Naive thymus-derived CD8-positive, alpha-beta T cell (primary cell): ENCODE measurements around the gene AGFG2. TPM values are rescaled to one million over a fixed set of nuclear protein-coding genes. Genes with fewer than 3 reads are reported as not detected.
"Not testable (repeated sequence)": the region's sequence is repeated elsewhere in the genome, so short reads cannot be mapped to it uniquely, and the experiment has no call there.

Source experiments
- ATAC-seq, 2 donors: fragments of 150-1000 bp; cut with Tn5 transposase in 1 of 2; sonication (Bioruptor Pico), chemical (Tn5 transposase) in 1 of 2; 1 replicate in 1 of 2; 2 replicates in 1 of 2; pipeline ENCODE4 v1.10.0; 2021; ENCODE audit warnings: mild to moderate bottlenecking in 2 of 2, moderate library complexity in 2 of 2
- POLR2A ChIA-PET: fragments of 350-600 bp; sonication (Branson Sonifier 250); formaldehyde crosslinking; loops from one replicate; lab custom pipeline; 2021; ENCODE audit warnings: antibody characterized with exemption; lab: Charles Lee
- DNase-seq, 10 donors: peaks; one replicate each; pipeline versions ENCODE4 v3.0.0 to v3.0.0-alpha.2; 2020 to 2022
- H3K27ac Mint-ChIP-seq, 10 donors: one replicate each; pipeline ENCODE4 v1.8.0; 2020 to 2022; ENCODE audit warnings: mild to moderate bottlenecking in 10 of 10, mixed read lengths in 10 of 10, moderate library complexity in 4 of 10, inconsistent platforms in 1 of 10
- H3K27me3 Mint-ChIP-seq, 5 donors: one replicate each; pipeline ENCODE4 v1.8.0; 2021 to 2022; ENCODE audit warnings: mixed read lengths in 5 of 5
- H3K36me3 Mint-ChIP-seq, 3 donors: one replicate each; pipeline ENCODE4 v1.8.0; 2020 to 2022; ENCODE audit warnings: mixed read lengths in 3 of 3, mild to moderate bottlenecking in 2 of 3, inconsistent platforms in 1 of 3
- H3K4me1 Mint-ChIP-seq, 4 donors: one replicate each; pipeline ENCODE4 v1.8.0; 2021 to 2022; ENCODE audit warnings: mixed read lengths in 4 of 4
- H3K4me3 Mint-ChIP-seq, 10 donors: one replicate each; pipeline ENCODE4 v1.8.0; 2020 to 2022; ENCODE audit warnings: mild to moderate bottlenecking in 10 of 10, mixed read lengths in 10 of 10, moderate library complexity in 6 of 10, inconsistent platforms in 1 of 10
- H3K9me3 Mint-ChIP-seq, 9 donors: one replicate each; pipeline ENCODE4 v1.8.0; 2020 to 2022; ENCODE audit warnings: mixed read lengths in 9 of 9, mild to moderate bottlenecking in 3 of 9, inconsistent platforms in 1 of 9, moderate library complexity in 1 of 9
- polyA plus RNA-seq, 3 donors: library from polyadenylated mRNA; unstranded; fragments of 300-500 nt; fragmentation: Illumina TruSeq; gene quantifications; one replicate each; pipeline ENCODE4 v1.2.3, GENCODE V29; 2021
- total RNA-seq, 8 experiments: library from RNA in 2 of 8; stranded (reverse) in 2 of 8; gene quantifications; one replicate each; pipeline ENCODE4 v1.2.3 and lab custom pipeline; 2021 to 2026

AGFG2 gene
- total and polyA plus RNA-seq, 5 experiments from 2014 or later, result 5.8 to 22.0 (median 13.6) TPM

GRCh38 chr7:100559127-100559526 is 20.1 kb downstream of the AGFG2 start:
- POLR2A ChIA-PET, result interaction anchor here (0.6 to 4.0 kb wide), 13 partner anchors 10 to 90 kb away, joined by 3 to 35 read pairs (median 6); partner anchors contain the start of genes AGFG2, FBXO24, LRCH4 and TSC22D4
- Mint-ChIP-seq H3K27ac (peak overlapping the region in 3 of 10 donors; percentile 12 to 50 (median 34)), H3K4me1 (peaks cover 4 to 17% (median 14%) of the 10 kb centered on the region in 4 donors), H3K36me3 (peaks cover 0 to 44% (median 17%) of the 10 kb centered on the region in 3 donors), H3K9me3 (no peaks in the 10 kb centered on the region), H3K27me3 (no peaks in the 10 kb centered on the region), H3K4me3 (no peak overlapping the region)
- ATAC-seq (no peak), DNase-seq (no peak)

- Mint-ChIP-seq H3K4me3 (peak overlapping the region in 1 of 10 donors; percentile 20), H3K36me3 (peaks cover 0 to 27% (median 9%) of the 10 kb centered on the region in 3 donors), H3K27ac (no peak overlapping the region), H3K9me3 (no peaks in the 10 kb centered on the region), H3K4me1 (peaks cover 7 to 20% (median 18%) of the 10 kb centered on the region in 4 donors), H3K27me3 (no peaks in the 10 kb centered on the region)
- no peak for DNase-seq
- POLR2A ChIA-PET, result interaction anchor here (0.6 to 4.0 kb wide), 6 partner anchors 23 to 393 kb away, joined by 3 to 35 read pairs (median 3); partner anchors contain the start of genes FBXO24, LRCH4 and TSC22D4
- ATAC-seq, result no peak
Measured at GRCh38 chr7:100561491-100562194, 22.6 kb downstream of the AGFG2 start.

- H3K4me3 Mint-ChIP-seq, result peak overlapping the region in 1 of 10 donors; percentile 20
- POLR2A ChIA-PET, result interaction anchor here (0.6 to 4.0 kb wide), 6 partner anchors 23 to 394 kb away, joined by 3 to 35 read pairs (median 3); partner anchors contain the start of genes FBXO24 and LRCH4
- peaks cover 9 to 27% (median 24%) of the 10 kb centered on the region in 4 donors for H3K4me1 Mint-ChIP-seq
- peaks cover 0 to 20% (median 6%) of the 10 kb centered on the region in 3 donors for H3K36me3 Mint-ChIP-seq
- no peaks in the 10 kb centered on the region for H3K27me3 Mint-ChIP-seq
- H3K27ac Mint-ChIP-seq, result no peak overlapping the region
- ATAC-seq (no peak), DNase-seq (no peak)
- H3K9me3 Mint-ChIP-seq, result no peaks in the 10 kb centered on the region
Measured at GRCh38 chr7:100562195-100563099, 23.4 kb downstream of the AGFG2 start.

GRCh38 chr7:100563100-100563564 is 24.1 kb downstream of the AGFG2 start:
- Mint-ChIP-seq H3K9me3 (no peaks in the 10 kb centered on the region), H3K4me1 (peaks cover 12 to 34% (median 30%) of the 10 kb centered on the region in 4 donors), H3K36me3 (peaks cover 0 to 15% (median 6%) of the 10 kb centered on the region in 3 donors), H3K27ac (no peak overlapping the region), H3K4me3 (no peak overlapping the region), H3K27me3 (no peaks in the 10 kb centered on the region)
- ATAC-seq (no peak), DNase-seq (no peak)
- POLR2A ChIA-PET, result interaction anchor here (0.9 to 11.9 kb wide), 7 partner anchors 8 to 130 kb away, joined by 3 to 333 read pairs (median 3); partner anchors contain the start of genes FBXO24, LRCH4, MOSPD3 and TSC22D4

GRCh38 chr7:100563809-100564400 is 24.9 kb downstream of the AGFG2 start:
- H3K4me1 Mint-ChIP-seq, result peaks cover 16 to 41% (median 36%) of the 10 kb centered on the region in 4 donors
- ATAC-seq (peak; percentile 75 to 78), DNase-seq (peak; percentile 66 to 91 (median 83))
- H3K27me3 Mint-ChIP-seq, result no peaks in the 10 kb centered on the region
- peaks cover 0 to 15% (median 6%) of the 10 kb centered on the region in 3 donors for H3K36me3 Mint-ChIP-seq
- H3K9me3 Mint-ChIP-seq, result no peaks in the 10 kb centered on the region
- H3K4me3 Mint-ChIP-seq, result peak overlapping the region in 1 of 10 donors; percentile 24
- peak overlapping the region in 8 of 10 donors; percentile 0 to 78 (median 60) for H3K27ac Mint-ChIP-seq
- POLR2A ChIA-PET, result interaction anchor here (0.7 to 11.9 kb wide), 13 partner anchors 9 to 443 kb away, joined by 3 to 333 read pairs (median 3); partner anchors contain the start of genes FBXO24, GIGYF1, GNB2 and LRCH4

GRCh38 chr7:100564405-100564804 is 25.4 kb downstream of the AGFG2 start:
- Mint-ChIP-seq H3K27ac (peak overlapping the region in 6 of 10 donors; percentile 31 to 79 (median 64)), H3K36me3 (peaks cover 0 to 15% (median 6%) of the 10 kb centered on the region in 3 donors), H3K4me1 (peaks cover 19 to 46% (median 37%) of the 10 kb centered on the region in 4 donors)
- DNase-seq, ATAC-seq, H3K4me3 Mint-ChIP-seq, H3K27me3 Mint-ChIP-seq, H3K9me3 Mint-ChIP-seq: not testable (repeated sequence)
- POLR2A ChIA-PET, result interaction anchor here (0.5 to 11.9 kb wide), 17 partner anchors 9 to 444 kb away, joined by 3 to 333 read pairs (median 3); partner anchors contain the start of genes FBXO24, GIGYF1, GNB2 and LRCH4

GRCh38 chr7:100565133-100565571 is 26.1 kb downstream of the AGFG2 start:
- Mint-ChIP-seq H3K27me3 (no peaks in the 10 kb centered on the region), H3K36me3 (peaks cover 0 to 15% (median 6%) of the 10 kb centered on the region in 3 donors), H3K27ac (peak overlapping the region in 1 of 10 donors; percentile 33), H3K9me3 (no peaks in the 10 kb centered on the region), H3K4me1 (peaks cover 19 to 48% (median 35%) of the 10 kb centered on the region in 4 donors), H3K4me3 (no peak overlapping the region)
- POLR2A ChIA-PET, result interaction anchor here (0.8 to 11.9 kb wide), 6 partner anchors 14 to 113 kb away, joined by 3 to 333 read pairs (median 4); partner anchors contain the start of genes FBXO24 and LRCH4
- DNase-seq (no peak), ATAC-seq (no peak)

- no peak for DNase-seq
- Mint-ChIP-seq H3K9me3 (no peaks in the 10 kb centered on the region), H3K27ac (peak overlapping the region in 8 of 10 donors; percentile 9 to 87 (median 68)), H3K27me3 (no peaks in the 10 kb centered on the region), H3K36me3 (peaks cover 0 to 15% (median 6%) of the 10 kb centered on the region in 3 donors), H3K4me1 (peaks cover 19 to 48% (median 44%) of the 10 kb centered on the region in 4 donors), H3K4me3 (no peak overlapping the region)
- ATAC-seq, result no peak
- POLR2A ChIA-PET, result interaction anchor here (0.6 to 11.9 kb wide), 8 partner anchors 15 to 345 kb away, joined by 3 to 333 read pairs (median 4); partner anchors contain the start of genes FBXO24 and LRCH4
Measured at GRCh38 chr7:100566018-100566531, 27.1 kb downstream of the AGFG2 start.

- DNase-seq, result no peak
- POLR2A ChIA-PET, result interaction anchor here (0.8 to 11.9 kb wide), 3 partner anchors 12 to 20 kb away, joined by 3 to 333 read pairs (median 4); partner anchors contain the start of genes FBXO24 and LRCH4
- no peak for ATAC-seq
- Mint-ChIP-seq H3K27me3 (no peaks in the 10 kb centered on the region), H3K4me1 (peaks cover 25 to 56% (median 54%) of the 10 kb centered on the region in 4 donors), H3K27ac (peak overlapping the region in 8 of 10 donors; percentile 36 to 87 (median 70)), H3K4me3 (peak overlapping the region in 1 of 10 donors; percentile 30), H3K36me3 (peaks cover 0 to 17% (median 6%) of the 10 kb centered on the region in 3 donors), H3K9me3 (no peaks in the 10 kb centered on the region)
Measured at GRCh38 chr7:100567031-100567730, 28.2 kb downstream of the AGFG2 start.

- Mint-ChIP-seq H3K27me3 (no peaks in the 10 kb centered on the region), H3K27ac (peak overlapping the region in 8 of 10 donors; percentile 25 to 73 (median 59)), H3K36me3 (peaks cover 0 to 16% (median 3%) of the 10 kb centered on the region in 3 donors), H3K9me3 (no peaks in the 10 kb centered on the region), H3K4me3 (peak overlapping the region in 1 of 10 donors; percentile 30), H3K4me1 (peaks cover 25 to 60% (median 58%) of the 10 kb centered on the region in 4 donors)
- DNase-seq, result no peak
- no peak for ATAC-seq
- POLR2A ChIA-PET, result interaction anchor here (0.6 to 11.9 kb wide), 4 partner anchors 12 to 31 kb away, joined by 3 to 333 read pairs (median 4); partner anchors contain the start of genes FBXO24 and LRCH4
Measured at GRCh38 chr7:100567751-100568175, 28.8 kb downstream of the AGFG2 start.
